ENCODE measurements around the gene HORMAD2.
"Not testable (repeated sequence)": the region's sequence is repeated elsewhere in the genome, so short reads cannot be mapped to it uniquely, and the experiment has no call there.

HORMAD2 gene

GRCh38 chr22:30094804-30095203 is 14.5 kb downstream of the HORMAD2 start:
- Histone ChIP-seq H3K27me3 (ENCODE audit: insufficient read depth, low read length, poor library complexity) (no peaks in the 10 kb centered on the region), H3K9ac (ENCODE audit: low read depth, low read length) (no peak overlapping the region), H3K36me3 (ENCODE audit: insufficient read depth, low read length) (no peaks in the 10 kb centered on the region), H2AFZ (ENCODE audit: low read depth, low read length) (no peak overlapping the region), H3K4me3 (ENCODE audit: low read depth in 1 of 2, low read length in 2 of 2) (no peak overlapping the region), H3K9me3 (ENCODE audit: insufficient read depth, low read length, severe bottlenecking) (peaks cover 39% of the 10 kb centered on the region), H3K79me2 (ENCODE audit: insufficient read depth, low read length) (no peaks in the 10 kb centered on the region; the same call in 1 of the 2 replicates), H3K4me1 (ENCODE audit: insufficient read depth, low read length) (peaks cover 35% of the 10 kb centered on the region), H3K27ac (ENCODE audit: low read length) (no peak overlapping the region), H3K4me2 (ENCODE audit: insufficient read depth, low read length) (no peak overlapping the region), H4K20me1 (ENCODE audit: insufficient read depth, low read length) (no peaks in the 10 kb centered on the region)
- ATAC-seq (ENCODE audit: insufficient read depth, low read depth) (no peak), DNase-seq (peak; percentile 28)
- no peak for TF ChIP-seq EZH2 (IDR thresholded peaks at IDR 0.05; ENCODE audit: borderline replicate concordance, low read depth, low read length, severe bottlenecking)
- TF ChIP-seq CTCF (IDR thresholded peaks at IDR 0.05; ENCODE audit: borderline replicate concordance, extremely low read depth, low read length, poor library complexity, severe bottlenecking), result no peak

- DNase-seq (no peak), ATAC-seq (ENCODE audit: insufficient read depth, low read depth) (no peak)
- Histone ChIP-seq H3K36me3 (ENCODE audit: insufficient read depth, low read length) (no peaks in the 10 kb centered on the region), H3K79me2 (ENCODE audit: insufficient read depth, low read length) (no peaks in the 10 kb centered on the region; the same call in 1 of the 2 replicates), H3K4me2 (ENCODE audit: insufficient read depth, low read length) (no peak overlapping the region), H3K4me1 (ENCODE audit: insufficient read depth, low read length) (peaks cover 59% of the 10 kb centered on the region), H3K4me3 (ENCODE audit: low read depth in 1 of 2, low read length in 2 of 2) (no peak overlapping the region), H3K9ac (ENCODE audit: low read depth, low read length) (no peak overlapping the region), H2AFZ (ENCODE audit: low read depth, low read length) (peak overlapping the region; percentile 17), H3K27ac (ENCODE audit: low read length) (peak overlapping the region; percentile 99), H4K20me1 (ENCODE audit: insufficient read depth, low read length) (no peaks in the 10 kb centered on the region), H3K27me3 (ENCODE audit: insufficient read depth, low read length, poor library complexity) (no peaks in the 10 kb centered on the region), H3K9me3 (ENCODE audit: insufficient read depth, low read length, severe bottlenecking) (peaks cover 33% of the 10 kb centered on the region)
- no peak for TF ChIP-seq CTCF (IDR thresholded peaks at IDR 0.05; ENCODE audit: borderline replicate concordance, extremely low read depth, low read length, poor library complexity, severe bottlenecking)
- TF ChIP-seq EZH2 (IDR thresholded peaks at IDR 0.05; ENCODE audit: borderline replicate concordance, low read depth, low read length, severe bottlenecking), result no peak
Observed at GRCh38 chr22:30097861-30098260, 17.6 kb downstream of the HORMAD2 start.

- not testable (repeated sequence) for H3K4me3 ChIP-seq (ENCODE audit: low read depth in 1 of 2, low read length in 2 of 2); H3K9me3 ChIP-seq (ENCODE audit: insufficient read depth, low read length, severe bottlenecking); H2AFZ ChIP-seq (ENCODE audit: low read depth, low read length); H4K20me1 ChIP-seq (ENCODE audit: insufficient read depth, low read length); ATAC-seq (ENCODE audit: insufficient read depth, low read depth); H3K27me3 ChIP-seq (ENCODE audit: insufficient read depth, low read length, poor library complexity); H3K36me3 ChIP-seq (ENCODE audit: insufficient read depth, low read length); H3K79me2 ChIP-seq (ENCODE audit: insufficient read depth, low read length); H3K4me2 ChIP-seq (ENCODE audit: insufficient read depth, low read length)
- peak overlapping the region; percentile 99 for H3K27ac ChIP-seq (ENCODE audit: low read length)
- H3K9ac ChIP-seq (ENCODE audit: low read depth, low read length), result peak overlapping the region; percentile 43
- DNase-seq, result peak; percentile 28
- H3K4me1 ChIP-seq (ENCODE audit: insufficient read depth, low read length), result peaks cover 88% of the 10 kb centered on the region
Observed at GRCh38 chr22:30100770-30101169, 20.5 kb downstream of the HORMAD2 start.

- DNase-seq, result peak; percentile 57
- H4K20me1 ChIP-seq (ENCODE audit: insufficient read depth, low read length), result no peaks in the 10 kb centered on the region
- H3K4me3 ChIP-seq (ENCODE audit: low read depth in 1 of 2, low read length in 2 of 2), result peak overlapping the region in 1 of 2 experiments; percentile 31; a peak in 2 of 4 replicates
- H2AFZ ChIP-seq (ENCODE audit: low read depth, low read length), result peak overlapping the region; percentile 34
- no peaks in the 10 kb centered on the region for H3K27me3 ChIP-seq (ENCODE audit: insufficient read depth, low read length, poor library complexity)
- peak overlapping the region; percentile 53 for H3K9ac ChIP-seq (ENCODE audit: low read depth, low read length)
- H3K4me1 ChIP-seq (ENCODE audit: insufficient read depth, low read length), result peaks cover 94% of the 10 kb centered on the region
- no peak for TF ChIP-seq EZH2 (IDR thresholded peaks at IDR 0.05; ENCODE audit: borderline replicate concordance, low read depth, low read length, severe bottlenecking)
- TF ChIP-seq CTCF (IDR thresholded peaks at IDR 0.05; ENCODE audit: borderline replicate concordance, extremely low read depth, low read length, poor library complexity, severe bottlenecking), result no peak
- peak overlapping the region; percentile 57 for H3K4me2 ChIP-seq (ENCODE audit: insufficient read depth, low read length)
- no peaks in the 10 kb centered on the region for H3K36me3 ChIP-seq (ENCODE audit: insufficient read depth, low read length)
- no peaks in the 10 kb centered on the region for H3K79me2 ChIP-seq (ENCODE audit: insufficient read depth, low read length)
- peak; percentile 85 for ATAC-seq (ENCODE audit: insufficient read depth, low read depth)
- H3K27ac ChIP-seq (ENCODE audit: low read length), result peak overlapping the region; percentile 99
- no peaks in the 10 kb centered on the region for H3K9me3 ChIP-seq (ENCODE audit: insufficient read depth, low read length, severe bottlenecking)
Observed at GRCh38 chr22:30104501-30105156, 24.4 kb downstream of the HORMAD2 start.

All from DND-41 (cell line).